Activated CD8-positive, alpha-beta T cell treated with anti-CD3 and anti-CD28 coated beads for 36 hours (primary cell): ENCODE measurements around the gene MAGI2. TPM values are rescaled to one million over a fixed set of nuclear protein-coding genes. Genes with fewer than 3 reads are reported as not detected.

Experiments
- ATAC-seq: fragments of 200-7000 bp; cut with Tn5 transposase; one replicate; pipeline ENCODE4 v1.10.0; 2021; ENCODE audit warnings: mild to moderate bottlenecking, moderate library complexity
- CTCF ChIA-PET: fragments of 350-600 bp; sonication (Branson Sonifier 250); formaldehyde crosslinking; loops from one replicate; lab custom pipeline; 2021; ENCODE audit warnings: antibody characterized with exemption; lab: Charles Lee
- POLR2A ChIA-PET: fragments of 350-600 bp; sonication (Branson Sonifier 250); formaldehyde crosslinking; loops from one replicate; lab custom pipeline; 2021; ENCODE audit warnings: antibody characterized with exemption; lab: Charles Lee
- DNase-seq: peaks from one replicate; pipeline ENCODE4 v3.0.0-alpha.2; 2020
- H3K27ac Mint-ChIP-seq: one replicate; pipeline ENCODE4 v1.8.0; 2021; ENCODE audit warnings: mild to moderate bottlenecking, mixed read lengths
- H3K27me3 Mint-ChIP-seq: one replicate; pipeline ENCODE4 v1.8.0; 2021; ENCODE audit warnings: mixed read lengths
- H3K36me3 Mint-ChIP-seq: one replicate; pipeline ENCODE4 v1.8.0; 2021; ENCODE audit warnings: low read depth, mixed read lengths
- H3K4me1 Mint-ChIP-seq: one replicate; pipeline ENCODE4 v1.8.0; 2021; ENCODE audit warnings: low read depth, mixed read lengths
- H3K4me3 Mint-ChIP-seq: one replicate; pipeline ENCODE4 v1.8.0; 2021; ENCODE audit warnings: mild to moderate bottlenecking, moderate library complexity, mixed read lengths
- H3K9me3 Mint-ChIP-seq: one replicate; pipeline ENCODE4 v1.8.0; 2021; ENCODE audit warnings: mixed read lengths
- intact Hi-C: fragments of 100-400 bp; cut with micrococcal nuclease; formaldehyde crosslinking; loops from one replicate; pipeline ENCODE4 v1.10.0; 2022
- total RNA-seq, 2 experiments: library from RNA; stranded (reverse); gene quantifications; one replicate each; pipeline ENCODE4 v1.2.3, GENCODE V29; 2021
- TF ChIP-seq, protein P1 (sequence below): fragments of 200-600 bp; IDR thresholded peaks from one replicate; pipeline ENCODE4 v1.8.0; 2022; ENCODE audit warnings: antibody characterized with exemption, mild to moderate bottlenecking

Gene MAGI2
- total RNA-seq, 2 experiments from 2014 or later = 0.04 to 0.09 TPM

- POLR2A ChIA-PET = no interaction called here
- no peak overlapping the region for H3K27ac Mint-ChIP-seq
- H3K27me3 Mint-ChIP-seq = no peaks in the 10 kb centered on the region
- no peaks in the 10 kb centered on the region for H3K9me3 Mint-ChIP-seq
- DNase-seq (no peak), ATAC-seq (no peak)
- intact Hi-C loops = no loop called here
- no peak overlapping the region for H3K4me3 Mint-ChIP-seq
- TF ChIP-seq, protein P1, sequence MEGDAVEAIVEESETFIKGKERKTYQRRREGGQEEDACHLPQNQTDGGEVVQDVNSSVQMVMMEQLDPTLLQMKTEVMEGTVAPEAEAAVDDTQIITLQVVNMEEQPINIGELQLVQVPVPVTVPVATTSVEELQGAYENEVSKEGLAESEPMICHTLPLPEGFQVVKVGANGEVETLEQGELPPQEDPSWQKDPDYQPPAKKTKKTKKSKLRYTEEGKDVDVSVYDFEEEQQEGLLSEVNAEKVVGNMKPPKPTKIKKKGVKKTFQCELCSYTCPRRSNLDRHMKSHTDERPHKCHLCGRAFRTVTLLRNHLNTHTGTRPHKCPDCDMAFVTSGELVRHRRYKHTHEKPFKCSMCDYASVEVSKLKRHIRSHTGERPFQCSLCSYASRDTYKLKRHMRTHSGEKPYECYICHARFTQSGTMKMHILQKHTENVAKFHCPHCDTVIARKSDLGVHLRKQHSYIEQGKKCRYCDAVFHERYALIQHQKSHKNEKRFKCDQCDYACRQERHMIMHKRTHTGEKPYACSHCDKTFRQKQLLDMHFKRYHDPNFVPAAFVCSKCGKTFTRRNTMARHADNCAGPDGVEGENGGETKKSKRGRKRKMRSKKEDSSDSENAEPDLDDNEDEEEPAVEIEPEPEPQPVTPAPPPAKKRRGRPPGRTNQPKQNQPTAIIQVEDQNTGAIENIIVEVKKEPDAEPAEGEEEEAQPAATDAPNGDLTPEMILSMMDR = no peak
- H3K36me3 Mint-ChIP-seq = no peaks in the 10 kb centered on the region
- CTCF ChIA-PET = no interaction called here
- H3K4me1 Mint-ChIP-seq = no peaks in the 10 kb centered on the region
Observed at GRCh38 chr7:78441737-78442136, 1011.7 kb downstream of the MAGI2 start.

DNA sequence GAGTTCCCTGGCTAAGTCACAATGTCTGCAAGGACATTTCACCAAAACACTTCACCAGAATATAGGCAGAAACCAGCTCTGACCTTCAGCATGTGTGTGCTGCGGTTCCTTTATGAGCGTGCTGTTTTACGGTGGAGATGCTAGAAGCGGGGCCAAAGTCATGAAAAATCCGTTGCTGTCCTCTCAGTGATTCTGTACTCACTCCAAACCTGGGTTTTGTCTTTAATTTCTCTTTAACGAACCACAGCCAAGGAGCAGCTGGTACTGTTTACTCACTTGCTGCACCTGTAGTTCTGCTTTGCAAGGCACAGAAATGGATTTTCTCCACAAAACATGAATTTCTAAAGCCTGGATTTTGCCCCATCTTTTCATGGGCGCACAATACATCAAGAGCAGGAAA is 1015.0 kb downstream of the MAGI2 start:
- ChIA-PET CTCF (no interaction called here), POLR2A (interaction anchor here (0.6 kb wide), 1 partner anchor 10 kb away, joined by 3 read pairs; no protein-coding TSS in a partner anchor)
- no peaks in the 10 kb centered on the region for H3K4me1 Mint-ChIP-seq
- ATAC-seq (no peak), DNase-seq (no peak)
- TF ChIP-seq, protein P1 = no peak
- H3K27me3 Mint-ChIP-seq = no peaks in the 10 kb centered on the region
- intact Hi-C loops = no loop called here
- no peak overlapping the region for H3K4me3 Mint-ChIP-seq
- no peaks in the 10 kb centered on the region for H3K36me3 Mint-ChIP-seq
- H3K27ac Mint-ChIP-seq = no peak overlapping the region
- no peaks in the 10 kb centered on the region for H3K9me3 Mint-ChIP-seq

- Mint-ChIP-seq H3K27me3 (no peaks in the 10 kb centered on the region), H3K9me3 (no peaks in the 10 kb centered on the region), H3K4me3 (no peak overlapping the region), H3K36me3 (no peaks in the 10 kb centered on the region), H3K4me1 (no peaks in the 10 kb centered on the region), H3K27ac (no peak overlapping the region)
- ChIA-PET POLR2A (no interaction called here), CTCF (no interaction called here)
- ATAC-seq (no peak), DNase-seq (no peak)
- intact Hi-C loops = no loop called here
- TF ChIP-seq, protein P1 = no peak
Observed at GRCh38 chr7:78437118-78437517, 1016.3 kb downstream of the MAGI2 start.

DNA sequence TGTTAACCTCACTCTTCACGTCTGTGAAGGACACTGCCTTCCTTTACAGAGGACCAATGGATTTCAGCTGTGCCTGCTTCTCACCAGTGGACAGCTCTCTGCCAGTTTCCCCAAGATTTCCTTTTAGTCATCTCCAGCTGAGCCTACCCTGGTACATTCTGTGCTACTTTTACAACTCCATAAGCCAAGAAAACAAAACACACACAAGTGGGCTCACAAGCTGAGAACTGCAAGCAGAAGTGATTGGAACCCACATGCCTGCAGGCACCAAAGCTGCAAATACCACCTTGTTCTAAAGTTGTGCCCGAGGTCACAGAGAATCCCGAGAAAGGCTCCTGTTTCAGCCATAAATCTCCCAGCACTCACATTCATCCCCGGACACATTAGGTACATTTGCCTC is 1018.1 kb downstream of the MAGI2 start:
- DNase-seq (no peak), ATAC-seq (no peak)
- Mint-ChIP-seq H3K36me3 (no peaks in the 10 kb centered on the region), H3K4me3 (no peak overlapping the region), H3K27ac (no peak overlapping the region), H3K27me3 (no peaks in the 10 kb centered on the region), H3K9me3 (no peaks in the 10 kb centered on the region), H3K4me1 (no peaks in the 10 kb centered on the region)
- ChIA-PET CTCF (no interaction called here), POLR2A (no interaction called here)
- intact Hi-C loops = no loop called here
- TF ChIP-seq, protein P1 = no peak

- Mint-ChIP-seq H3K4me1 (no peaks in the 10 kb centered on the region), H3K27ac (no peak overlapping the region), H3K9me3 (no peaks in the 10 kb centered on the region), H3K4me3 (no peak overlapping the region), H3K27me3 (no peaks in the 10 kb centered on the region), H3K36me3 (no peaks in the 10 kb centered on the region)
- TF ChIP-seq, protein P1 = no peak
- ChIA-PET POLR2A (no interaction called here), CTCF (no interaction called here)
- DNase-seq (no peak), ATAC-seq (no peak)
- intact Hi-C loops = no loop called here
Observed at GRCh38 chr7:78434281-78434680, 1019.2 kb downstream of the MAGI2 start.
